Effector CD4-positive, alpha-beta T cell (primary cell): ENCODE data around the gene SLC24A3. TPM values are rescaled to one million over a fixed set of nuclear protein-coding genes. Genes with fewer than 3 reads are reported as not detected.

Experiments used
- DNase-seq: peaks from one replicate; pipeline ENCODE4 v3.0.0-alpha.2; 2020
- total RNA-seq: gene quantifications from one replicate; lab custom pipeline; 2026; lab: John Stamatoyannopoulos, UW

Gene SLC24A3
- total RNA-seq, result not detected

GRCh38 chr20:19212469-19212815 is at the start of gene SLC24A3:
SLC24A3 (plus strand) TSS chr20:19212642.
- no peak for DNase-seq

DNA sequence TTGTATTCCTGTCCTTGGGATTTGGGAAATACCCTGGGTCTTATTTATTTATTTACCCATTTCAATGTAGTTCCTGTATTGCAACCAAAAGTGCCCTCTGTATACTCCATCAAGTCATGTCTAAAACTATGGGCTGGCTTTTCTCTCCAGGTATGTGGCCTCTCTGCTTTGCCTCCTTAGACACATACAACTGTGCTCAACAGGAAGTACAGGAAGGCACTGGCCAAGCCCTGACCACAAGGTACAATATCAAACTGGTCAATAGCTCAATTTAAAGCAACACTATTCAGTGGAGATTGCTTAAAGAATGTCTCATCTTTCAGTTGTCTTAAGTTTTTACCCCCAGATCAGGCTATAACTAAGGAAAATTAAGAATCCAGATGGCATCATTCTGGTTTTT is 42.3 kb upstream of the SLC24A3 start:
- no peak for DNase-seq

- DNase-seq, result no peak
Measured at GRCh38 chr20:19172637-19173036, 39.8 kb upstream of the SLC24A3 start.

DNA sequence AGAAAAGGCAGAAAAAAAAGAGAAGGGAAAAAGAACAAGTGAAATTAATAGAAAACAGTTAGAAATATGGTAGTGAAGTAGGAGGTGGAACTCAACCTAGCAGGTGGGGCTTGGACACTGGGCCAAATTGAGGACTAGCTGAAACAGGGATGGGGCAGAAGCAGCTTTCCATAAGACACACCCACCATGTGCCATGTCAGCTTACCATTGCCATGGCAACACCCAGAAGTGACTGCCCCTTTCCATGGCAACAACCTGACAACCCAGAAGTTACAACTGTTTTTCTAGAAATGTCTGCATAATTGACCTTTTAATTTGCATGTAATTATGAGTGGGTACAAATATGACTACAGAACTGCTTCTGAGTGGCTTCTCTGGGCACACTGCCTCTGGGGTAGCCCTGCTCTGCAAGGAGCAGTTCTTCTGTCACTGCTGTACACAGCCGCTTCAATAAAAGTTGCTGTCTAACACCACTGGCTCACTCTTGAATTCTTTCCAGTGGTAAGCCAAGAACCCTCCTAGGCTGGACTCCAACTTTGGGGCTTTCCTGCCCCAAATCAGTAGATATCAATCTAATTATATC is 35.9 kb upstream of the SLC24A3 start:
- DNase-seq, result no peak

DNA sequence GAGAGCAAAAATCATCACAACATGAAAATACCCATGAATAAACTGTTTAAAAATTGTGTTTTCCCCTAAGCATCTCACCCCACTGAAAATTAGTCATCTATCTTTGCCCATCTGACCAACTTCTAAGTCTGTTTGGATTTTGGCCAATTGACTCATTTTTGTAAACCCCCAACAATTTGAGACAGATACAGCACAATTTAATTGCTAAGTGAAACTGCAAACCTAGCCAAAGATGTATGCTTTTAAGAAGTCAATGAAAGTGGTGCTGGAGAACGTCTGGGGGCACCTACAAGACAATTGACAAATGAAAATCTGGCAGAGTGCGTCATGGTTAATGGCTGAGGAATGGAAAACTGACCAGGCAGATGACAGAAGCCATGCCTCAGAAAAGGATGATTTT is 30.9 kb upstream of the SLC24A3 start:
- DNase-seq, result no peak

DNA sequence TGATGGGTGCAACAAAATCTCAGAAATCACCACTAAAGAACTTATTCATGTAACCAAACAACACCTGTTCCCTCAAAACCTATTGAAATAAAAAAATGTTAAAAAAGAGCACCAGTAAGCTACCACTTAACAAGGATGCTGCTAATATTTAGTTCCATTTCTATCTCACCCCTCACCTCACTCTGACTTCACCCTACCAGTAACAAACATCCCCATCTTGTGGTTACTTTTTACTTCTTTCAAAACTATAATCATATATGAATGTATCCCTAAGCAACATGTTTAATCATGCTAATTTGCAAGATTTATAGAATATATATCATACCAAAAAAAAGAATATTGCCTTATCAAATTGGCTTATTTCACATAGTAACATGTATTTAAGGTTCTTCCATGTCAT is 27.4 kb upstream of the SLC24A3 start:
- DNase-seq, result no peak

GRCh38 chr20:19193349-19193748 is 19.1 kb upstream of the SLC24A3 start:
- DNase-seq, result no peak

DNA sequence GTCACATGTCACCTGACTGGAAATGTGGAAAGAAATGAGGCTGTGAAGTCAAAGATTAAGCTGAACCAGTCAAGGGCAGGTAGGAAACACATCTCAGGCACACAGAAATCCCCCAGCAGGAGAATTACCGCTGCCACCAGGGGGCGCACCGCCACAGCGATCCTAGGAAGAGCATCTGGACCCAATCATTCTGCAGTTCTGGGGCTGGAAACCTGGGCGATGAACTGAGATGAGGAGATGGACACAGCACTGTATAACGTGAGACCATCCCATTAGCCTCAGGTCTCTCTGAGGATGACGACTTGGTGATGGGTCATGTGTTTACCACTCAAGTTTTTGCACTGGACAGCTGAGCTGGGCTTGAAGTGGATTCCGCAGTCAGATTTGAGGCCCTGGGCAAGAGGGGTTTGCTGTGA is 6.5 kb upstream of the SLC24A3 start:
- DNase-seq, result peak; percentile 15

DNA sequence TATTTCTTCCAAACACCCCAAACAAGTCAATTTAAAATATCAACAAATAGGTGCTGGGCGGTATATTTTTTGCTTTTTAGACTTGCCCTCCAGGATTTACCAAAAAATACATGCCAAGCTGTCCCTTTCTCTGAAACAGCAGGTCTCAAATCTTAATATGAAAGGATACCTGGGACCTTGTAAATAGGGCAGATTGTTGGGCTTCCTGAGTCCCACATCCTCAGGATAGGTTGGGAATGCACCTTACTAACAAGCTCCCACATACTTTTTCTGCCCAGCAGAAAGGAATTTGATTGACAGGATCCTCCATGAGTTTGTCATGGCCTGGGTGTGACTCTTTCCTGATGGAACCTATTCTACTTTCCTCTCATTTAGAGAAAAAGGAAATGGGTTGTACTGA is 4.9 kb upstream of the SLC24A3 start:
- DNase-seq, result no peak

GRCh38 chr20:19210391-19211155 is 1.9 kb upstream of the SLC24A3 start:
- no peak for DNase-seq

DNA sequence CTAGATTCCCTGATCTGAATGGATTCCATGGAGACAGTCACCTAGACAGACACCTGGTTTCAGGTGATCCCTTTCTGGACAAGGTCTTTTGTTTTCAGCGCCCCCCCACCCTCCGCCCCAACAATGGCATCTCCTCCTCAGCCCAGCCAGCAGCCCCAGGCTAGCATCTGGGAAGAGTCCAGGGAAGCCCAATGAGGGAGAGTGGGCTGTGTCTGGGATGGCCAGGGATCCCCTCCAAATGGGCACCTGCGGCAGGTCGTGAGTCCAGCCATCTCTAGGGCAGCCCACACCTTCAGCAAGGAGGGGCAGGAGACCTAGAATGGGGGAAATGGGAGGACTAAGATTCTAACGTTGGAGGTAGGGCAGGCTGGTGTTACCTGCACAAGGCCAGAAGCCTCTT is 1.2 kb upstream of the SLC24A3 start:
- DNase-seq, result no peak

DNA sequence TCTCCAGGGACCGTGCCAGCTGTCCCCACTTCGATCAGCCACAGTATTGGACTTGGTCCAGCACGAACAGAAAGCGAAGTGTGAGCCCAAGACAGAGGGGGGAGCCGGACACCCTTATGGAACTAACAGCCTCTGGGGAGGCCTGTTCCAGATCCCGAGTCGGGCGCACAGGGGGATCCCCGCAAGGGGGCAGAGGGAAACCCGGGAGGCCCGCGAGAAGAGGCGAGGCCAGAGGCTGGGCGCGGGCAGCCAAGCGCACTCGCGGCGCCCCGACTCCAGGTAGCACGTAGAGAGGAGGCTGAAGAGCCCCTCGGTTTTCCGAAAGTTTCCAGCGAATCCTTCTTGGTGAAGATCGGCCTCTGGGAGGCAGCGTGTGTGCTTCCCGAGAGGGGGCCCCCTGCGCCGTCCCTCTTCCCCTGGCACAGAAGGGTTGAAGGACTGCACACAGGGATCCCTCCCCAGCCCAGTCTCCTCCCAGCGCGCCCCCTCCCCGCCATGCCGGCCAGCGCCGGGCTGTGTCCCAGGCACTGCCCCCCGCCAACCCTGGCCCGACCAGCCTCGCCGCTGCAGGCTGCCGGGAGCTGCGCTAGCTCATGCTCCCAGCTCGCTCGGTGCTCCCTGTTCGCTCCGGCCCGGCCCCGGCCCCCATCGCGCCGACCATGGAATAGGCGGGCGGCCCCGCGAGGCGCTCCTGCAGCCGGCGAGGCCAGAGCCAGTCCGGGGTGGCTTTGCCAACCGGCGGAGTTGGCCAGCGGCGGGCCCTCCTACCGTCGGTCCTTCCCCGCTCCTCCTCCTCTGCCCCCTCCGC is 577 bp upstream of the SLC24A3 start:
- DNase-seq, result no peak

DNA sequence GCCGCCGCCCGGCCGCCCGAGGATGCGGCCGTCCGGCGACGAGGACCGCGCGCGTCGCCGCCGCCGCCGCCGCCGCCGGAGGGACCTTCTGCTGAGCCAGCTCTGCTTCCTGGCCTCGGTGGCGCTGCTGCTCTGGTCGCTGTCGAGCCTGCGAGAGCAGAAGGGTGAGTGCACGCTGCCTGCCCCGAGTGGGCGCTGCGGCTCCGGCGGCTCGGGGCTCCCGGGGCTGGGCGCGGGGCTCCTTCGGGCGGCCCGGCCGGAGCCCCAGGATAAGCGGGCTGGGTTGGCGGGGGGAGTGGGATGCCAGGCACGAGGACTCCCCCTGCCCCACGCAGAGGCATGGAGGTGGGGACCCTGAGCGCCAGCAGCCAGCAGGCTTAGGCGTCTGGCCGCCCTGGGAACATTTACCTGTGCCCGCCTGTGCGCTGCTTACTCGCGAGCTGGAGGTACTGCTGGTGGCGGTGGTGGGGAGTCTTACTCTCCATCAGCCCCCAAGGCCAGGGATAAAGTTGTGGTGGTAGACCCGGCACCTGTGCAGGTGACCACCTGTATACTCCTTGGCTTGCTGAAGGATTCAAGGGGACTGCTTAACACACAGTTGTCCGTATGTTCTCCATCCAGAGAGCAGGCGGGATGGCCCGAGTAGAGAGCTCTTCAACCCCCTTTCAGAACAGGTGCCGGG is 520 bp downstream of the SLC24A3 start:
- no peak for DNase-seq

GRCh38 chr20:19213946-19214490 is 1.6 kb downstream of the SLC24A3 start:
- DNase-seq, result no peak

DNA sequence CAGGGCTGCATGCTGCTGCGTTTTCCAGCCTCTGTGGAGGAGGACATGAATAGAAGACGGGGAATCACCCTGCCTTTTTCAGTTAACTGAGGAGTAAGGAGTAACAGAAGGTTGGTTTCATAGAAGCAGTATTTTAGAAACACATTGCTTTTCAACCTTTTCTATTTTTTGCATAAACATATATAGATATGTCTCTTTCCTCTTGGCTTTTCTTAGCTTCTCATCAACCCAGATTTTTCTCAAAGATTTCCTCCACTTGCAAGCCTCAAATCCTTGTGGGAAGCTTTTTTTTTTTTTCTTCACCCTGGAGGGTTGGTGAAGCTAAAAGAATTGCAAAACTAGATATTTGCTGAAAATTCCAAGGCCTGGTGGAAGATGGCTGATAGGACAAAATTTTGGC is 6.0 kb downstream of the SLC24A3 start:
- no peak for DNase-seq

DNA sequence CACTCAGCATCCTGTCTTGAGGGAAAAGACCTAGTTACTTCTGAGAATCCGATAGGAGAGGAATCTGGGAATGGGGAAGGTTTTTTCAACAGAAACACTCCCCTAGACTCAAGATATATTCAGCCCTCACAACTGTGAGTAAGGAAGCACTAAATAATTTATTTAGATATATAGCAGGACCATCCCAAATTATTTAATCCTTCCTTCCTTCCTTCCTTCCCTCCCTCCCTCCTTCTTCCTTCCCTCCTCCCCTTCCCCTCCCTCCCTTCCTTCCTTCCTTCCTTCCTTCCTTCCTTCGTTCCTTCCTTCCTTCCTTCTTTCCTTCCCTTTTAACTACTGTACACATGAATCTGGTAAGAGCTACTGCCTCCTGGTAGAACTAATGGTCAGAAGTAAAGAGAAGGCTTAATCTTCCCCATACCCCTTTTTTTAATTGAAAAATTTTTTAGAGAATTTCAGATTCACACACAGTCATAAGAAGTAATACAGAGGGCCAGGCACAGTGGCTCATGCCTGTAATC is 10.1 kb downstream of the SLC24A3 start:
- no peak for DNase-seq

DNA sequence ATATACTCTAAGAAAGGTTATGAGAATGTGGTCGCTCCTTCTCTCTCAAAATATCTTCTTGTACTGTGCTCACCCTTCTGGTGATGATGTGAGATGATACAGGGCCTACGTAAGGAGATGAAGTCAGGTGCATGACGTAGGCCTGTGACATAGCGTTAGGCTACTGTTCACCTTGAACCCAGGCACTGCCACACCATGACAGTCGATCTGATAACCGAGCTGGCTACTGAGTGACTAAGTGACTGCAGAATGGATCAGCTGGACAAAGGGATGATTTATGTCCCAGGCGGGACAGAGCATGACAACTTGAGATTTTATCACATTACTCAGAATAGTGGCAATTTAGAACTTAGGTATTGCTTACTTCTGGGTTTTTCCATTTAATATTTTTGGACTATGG is 11.2 kb downstream of the SLC24A3 start:
- DNase-seq, result no peak

- no peak for DNase-seq
Measured at GRCh38 chr20:19231359-19232035, 19.1 kb downstream of the SLC24A3 start.

DNA sequence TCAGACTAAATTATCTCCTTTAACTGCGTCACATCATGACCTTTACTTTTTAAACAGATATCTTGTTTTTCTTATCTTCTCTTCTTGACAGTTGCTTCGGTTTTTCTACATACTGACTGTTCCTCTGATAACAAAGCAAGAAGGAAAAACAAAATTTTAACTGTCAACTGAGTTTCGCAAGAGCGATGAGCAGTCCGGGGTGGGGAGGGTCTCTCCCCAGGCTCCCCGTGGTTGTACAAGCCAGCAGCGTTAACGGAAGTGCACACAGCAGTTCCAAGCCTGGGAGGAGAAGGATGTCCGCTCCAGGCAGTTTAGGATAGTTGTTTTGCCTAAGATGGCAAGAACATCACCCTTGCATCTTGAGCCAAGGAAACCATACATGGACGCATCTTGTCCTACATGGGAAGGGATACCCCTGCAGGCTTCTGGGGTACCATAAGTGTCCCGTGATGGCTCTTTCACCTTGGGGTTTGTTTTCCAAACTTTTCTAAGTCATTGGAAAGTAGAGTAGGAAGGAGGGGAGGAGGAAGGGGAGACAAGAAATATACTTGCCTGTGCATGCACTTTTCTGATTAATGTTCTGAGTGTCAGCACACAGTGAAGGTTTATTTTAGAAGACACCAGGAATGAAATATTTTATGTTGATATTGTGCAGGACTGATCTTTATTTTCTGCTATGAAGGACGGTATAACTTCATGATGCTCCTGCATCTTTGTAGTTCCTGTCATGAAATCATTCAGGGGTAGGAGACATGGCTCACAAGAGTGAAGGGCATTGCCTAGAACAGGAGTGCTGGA is 20.8 kb downstream of the SLC24A3 start:
- DNase-seq, result no peak

DNA sequence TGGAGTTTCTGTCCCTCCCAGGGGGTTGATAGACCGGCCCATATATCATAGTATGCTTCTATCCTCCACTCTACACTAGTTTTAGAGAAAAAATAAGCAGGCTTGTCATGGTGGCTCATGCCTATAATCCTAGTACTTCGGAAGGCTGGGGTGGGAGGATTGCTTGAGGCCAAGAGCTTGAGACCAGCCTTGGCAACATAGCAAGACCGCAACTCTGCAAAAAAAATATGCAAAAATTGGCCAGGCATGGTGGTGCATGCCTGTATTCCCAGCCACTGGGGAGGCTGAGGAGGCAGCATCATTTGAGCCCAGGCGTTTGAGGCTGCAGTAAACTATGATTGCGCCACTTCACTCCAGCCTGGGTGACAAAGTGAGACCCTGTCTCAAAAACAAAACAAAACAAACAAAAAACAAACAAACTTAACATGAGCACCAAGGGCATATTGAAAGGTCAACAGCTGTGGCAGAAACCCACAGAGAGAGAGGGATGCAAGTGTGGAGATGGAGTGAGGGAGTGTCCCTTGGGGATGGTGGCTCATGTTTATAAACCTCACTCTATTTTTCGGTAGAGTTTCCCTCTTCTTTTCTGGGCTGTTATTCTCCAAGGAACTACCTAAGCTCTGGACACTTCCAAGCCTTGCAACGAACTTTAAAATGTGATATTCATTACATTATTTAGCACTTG is 24.1 kb downstream of the SLC24A3 start:
- no peak for DNase-seq

DNA sequence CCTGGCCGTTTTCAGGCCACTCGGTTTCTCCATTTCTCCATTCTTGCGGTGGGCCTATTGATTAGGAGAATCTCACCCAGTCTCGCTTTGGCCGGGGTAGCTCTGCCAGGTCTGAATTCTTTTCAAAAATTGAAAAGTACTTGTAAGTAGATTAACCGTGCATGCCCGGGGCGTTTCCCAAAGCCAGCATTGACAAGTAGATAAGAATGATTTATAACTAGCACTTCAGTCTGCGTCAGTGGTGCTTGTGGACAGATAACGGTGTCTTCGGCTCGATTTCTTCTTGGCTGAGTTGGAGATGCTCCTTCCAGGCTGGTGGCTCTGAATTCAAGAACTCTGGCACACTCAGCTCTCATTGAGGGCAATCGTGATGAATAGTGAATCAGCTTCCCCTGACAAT is 29.0 kb downstream of the SLC24A3 start:
- no peak for DNase-seq
